GM23338 (cell line): ENCODE results near the gene MICAL3. TPM values are rescaled to one million over a fixed set of nuclear protein-coding genes. Genes with fewer than 3 reads are reported as not detected.

Experiments
- CREB1 ChIP-seq: fragments of 250-450 bp; sonication (Bioruptor Pico); IDR thresholded peaks from 2 replicates; pipeline ENCODE4 v1.5.0; 2020; ENCODE audit warnings: low read depth, mild to moderate bottlenecking, moderate library complexity
- CTCF ChIP-seq, 2 experiments: fragments of 200-600 bp in 1 of 2; sonication (generic) in 1 of 2; conservative IDR thresholded peaks; 2 replicates each; pipeline versions ENCODE4 v1.5.1 to v1.6.1; 2016 to 2017; ENCODE audit warnings: antibody characterized with exemption in 2 of 2, low read depth in 2 of 2, mild to moderate bottlenecking in 2 of 2, moderate library complexity in 1 of 2
- EZH2 ChIP-seq: fragments of 200-600 bp; sonication (generic); IDR thresholded peaks from one replicate; pipeline ENCODE4 v1.8.0; 2017; ENCODE audit warnings: antibody characterized with exemption, mild to moderate bottlenecking, low read depth; ENCODE audit not compliant: unreplicated experiment
- EZH2phosphoT487 ChIP-seq: fragments of 200-600 bp; sonication (generic); IDR thresholded peaks from one replicate; pipeline ENCODE4 v1.8.1; 2018; ENCODE audit warnings: antibody characterized with exemption; ENCODE audit not compliant: unreplicated experiment
- POLR2AphosphoS5 ChIP-seq: IDR thresholded peaks from 2 replicates; pipeline ENCODE4 v1.6.1; 2016; ENCODE audit warnings: antibody characterized with exemption, low read depth
- REST ChIP-seq: IDR thresholded peaks from one replicate; pipeline ENCODE4 v1.6.1; 2018; ENCODE audit warnings: antibody characterized with exemption; ENCODE audit not compliant: unreplicated experiment
- ZNF114 ChIP-seq: fragments of 250-450 bp; sonication (Bioruptor Pico); IDR thresholded peaks from 2 replicates; pipeline ENCODE4 v1.5.0; 2020; ENCODE audit warnings: mild to moderate bottlenecking, moderate library complexity
- ZNF331 ChIP-seq: fragments of 250-450 bp; sonication (Bioruptor Pico); IDR thresholded peaks from 2 replicates; pipeline ENCODE4 v1.5.0; 2020; ENCODE audit warnings: low read depth, mild to moderate bottlenecking, moderate library complexity
- ZNF462 ChIP-seq: fragments of 250-450 bp; sonication (Bioruptor Pico); IDR thresholded peaks from 2 replicates; pipeline ENCODE4 v1.5.0; 2020; ENCODE audit warnings: mild to moderate bottlenecking, moderate library complexity
- polyA plus RNA-seq: library from polyadenylated mRNA; unstranded; fragments of >200 nt; fragmentation: Nextera tagmentation; extraction: Ambion mirVana; gene quantifications from 2 replicates; pipeline ENCODE4 v1.2.1, GENCODE V29; 2016
- total RNA-seq: library from RNA; depleted of rRNA; stranded (reverse); fragments of >200 nt; shearing (Covaris generic); gene quantifications from 2 replicates; pipeline ENCODE4 v1.2.3, GENCODE V29; 2014

MICAL3 gene
- total and polyA plus RNA-seq, 2 experiments from 2014 or later = 10.1 to 33.9 TPM

- no peak for TF ChIP-seq ZNF462
- no peak for TF ChIP-seq CTCF (conservative IDR thresholded peaks at IDR 0.05; ENCODE audit: low read depth in 2 of 2)
- no peak for TF ChIP-seq CREB1 (CRISPR knock-in tag)
- TF ChIP-seq EZH2phosphoT487 = no peak
- TF ChIP-seq ZNF114 = no peak
- TF ChIP-seq EZH2 = no peak
- TF ChIP-seq POLR2AphosphoS5 = no peak
- no peak for TF ChIP-seq REST
- no peak for TF ChIP-seq ZNF331 (CRISPR knock-in tag)
Measured at GRCh38 chr22:17890892-17891291, 133.5 kb downstream of the MICAL3 start (continued).
